ENCODE measurements around the gene CWF19L1. TPM values are rescaled to one million over a fixed set of nuclear protein-coding genes. Genes with fewer than 3 reads are reported as not detected.

CWF19L1 gene
- total and polyA plus RNA-seq, 3 donors from 2014 or later = 27.0 to 34.8 (median 32.9) TPM

GRCh38 chr10:100229819-100230422, 37.5 kb downstream of the CWF19L1 start:
- Histone ChIP-seq H3K9me3 (no peaks in the 10 kb centered on the region), H3K27ac (peak overlapping the region; percentile 66 to 78), H3K4me3 (peak overlapping the region; percentile 96 to 98), H3K27me3 (no peaks in the 10 kb centered on the region), H3K4me1 (no peaks in the 10 kb centered on the region), H3K36me3 (ENCODE audit: low read depth, missing control alignments) (no peaks in the 10 kb centered on the region)
- no peak for DNase-seq
- WGBS, 2 donors = 37 to 39% methylated on average over 21 of the region's 21 CpGs
- TF ChIP-seq POLR2A (IDR thresholded peaks at IDR 0.05) = no peak
- TF ChIP-seq CTCF (IDR thresholded peaks at IDR 0.05) = no peak
- intact Hi-C loops (cut with DNase I; ENCODE audit: low total_unique reads) = no loop called here

GRCh38 chr10:100223879-100224278, 43.6 kb downstream of the CWF19L1 start:
- H3K36me3 ChIP-seq (ENCODE audit: low read depth, missing control alignments) = no peaks in the 10 kb centered on the region
- no peak for DNase-seq
- no peaks in the 10 kb centered on the region for H3K27me3 ChIP-seq
- 81 to 85% methylated on average over 5 of the region's 5 CpGs for WGBS, 2 donors
- H3K27ac ChIP-seq = no peak overlapping the region
- TF ChIP-seq POLR2A (IDR thresholded peaks at IDR 0.05) (no peak), CTCF (IDR thresholded peaks at IDR 0.05) (no peak)
- no peak overlapping the region for H3K4me3 ChIP-seq
- no peaks in the 10 kb centered on the region for H3K4me1 ChIP-seq
- no peaks in the 10 kb centered on the region for H3K9me3 ChIP-seq
- intact Hi-C loops (cut with DNase I; ENCODE audit: low total_unique reads) = no loop called here

- Histone ChIP-seq H3K36me3 (ENCODE audit: low read depth, missing control alignments) (no peaks in the 10 kb centered on the region), H3K9me3 (no peaks in the 10 kb centered on the region), H3K4me1 (no peaks in the 10 kb centered on the region), H3K4me3 (no peak overlapping the region), H3K27me3 (no peaks in the 10 kb centered on the region), H3K27ac (no peak overlapping the region)
- intact Hi-C loops (cut with DNase I; ENCODE audit: low total_unique reads) = no loop called here
- 94 to 97% methylated on average over 2 of the region's 2 CpGs for WGBS, 2 donors
- no peak for DNase-seq
- no peak for TF ChIP-seq POLR2A (IDR thresholded peaks at IDR 0.05)
- TF ChIP-seq CTCF (IDR thresholded peaks at IDR 0.05) = no peak
These were observed 44.9 kb downstream of the CWF19L1 start for GRCh38 chr10:100222529-100222928.

GRCh38 chr10:100216006-100216405, 51.4 kb downstream of the CWF19L1 start:
- no peaks in the 10 kb centered on the region for H3K4me1 ChIP-seq
- intact Hi-C loops (cut with DNase I; ENCODE audit: low total_unique reads) = no loop called here
- no peak overlapping the region for H3K27ac ChIP-seq
- no peaks in the 10 kb centered on the region for H3K27me3 ChIP-seq
- WGBS, 2 donors = 88 to 98% methylated on average over 2 of the region's 2 CpGs
- DNase-seq = no peak
- TF ChIP-seq POLR2A (IDR thresholded peaks at IDR 0.05) = no peak
- TF ChIP-seq CTCF (IDR thresholded peaks at IDR 0.05) = no peak
- H3K4me3 ChIP-seq = no peak overlapping the region
- H3K36me3 ChIP-seq (ENCODE audit: low read depth, missing control alignments) = no peaks in the 10 kb centered on the region
- no peaks in the 10 kb centered on the region for H3K9me3 ChIP-seq

GRCh38 chr10:100209303-100209702, 58.1 kb downstream of the CWF19L1 start:
- Histone ChIP-seq H3K27me3 (no peaks in the 10 kb centered on the region), H3K36me3 (ENCODE audit: low read depth, missing control alignments) (no peaks in the 10 kb centered on the region), H3K4me1 (peaks cover 4% of the 10 kb centered on the region), H3K27ac (no peak overlapping the region), H3K4me3 (no peak overlapping the region), H3K9me3 (no peaks in the 10 kb centered on the region)
- WGBS, 2 donors = 35 to 47% methylated on average over 7 of the region's 7 CpGs
- intact Hi-C loops (cut with DNase I; ENCODE audit: low total_unique reads) = no loop called here
- no peak for TF ChIP-seq CTCF (IDR thresholded peaks at IDR 0.05)
- no peak for DNase-seq

Data from testis (tissue), 3 donors.